AG10803 (cell line): Measurements from ENCODE around the gene RAI2.

Source experiments
- DNase-seq: peaks from one replicate; pipeline ENCODE4 v3.0.0; 2010; ENCODE audit warnings: low read depth
- H3K4me3 ChIP-seq: 2 replicates; pipeline ENCODE4 v1.5.1; 2011; ENCODE audit warnings: mild to moderate bottlenecking, low read length, control low read depth
- TF ChIP-seq, protein P1 (sequence below): conservative IDR thresholded peaks from 2 replicates; pipeline ENCODE4 v1.5.1; 2011; ENCODE audit warnings: mild to moderate bottlenecking, low read length, control low read depth, inconsistent platforms

The RAI2 gene

GRCh38 chrX:17844236-17844635, 16.9 kb downstream of the RAI2 start:
- TF ChIP-seq, protein P1, sequence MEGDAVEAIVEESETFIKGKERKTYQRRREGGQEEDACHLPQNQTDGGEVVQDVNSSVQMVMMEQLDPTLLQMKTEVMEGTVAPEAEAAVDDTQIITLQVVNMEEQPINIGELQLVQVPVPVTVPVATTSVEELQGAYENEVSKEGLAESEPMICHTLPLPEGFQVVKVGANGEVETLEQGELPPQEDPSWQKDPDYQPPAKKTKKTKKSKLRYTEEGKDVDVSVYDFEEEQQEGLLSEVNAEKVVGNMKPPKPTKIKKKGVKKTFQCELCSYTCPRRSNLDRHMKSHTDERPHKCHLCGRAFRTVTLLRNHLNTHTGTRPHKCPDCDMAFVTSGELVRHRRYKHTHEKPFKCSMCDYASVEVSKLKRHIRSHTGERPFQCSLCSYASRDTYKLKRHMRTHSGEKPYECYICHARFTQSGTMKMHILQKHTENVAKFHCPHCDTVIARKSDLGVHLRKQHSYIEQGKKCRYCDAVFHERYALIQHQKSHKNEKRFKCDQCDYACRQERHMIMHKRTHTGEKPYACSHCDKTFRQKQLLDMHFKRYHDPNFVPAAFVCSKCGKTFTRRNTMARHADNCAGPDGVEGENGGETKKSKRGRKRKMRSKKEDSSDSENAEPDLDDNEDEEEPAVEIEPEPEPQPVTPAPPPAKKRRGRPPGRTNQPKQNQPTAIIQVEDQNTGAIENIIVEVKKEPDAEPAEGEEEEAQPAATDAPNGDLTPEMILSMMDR: no peak
- DNase-seq: no peak
- no peak overlapping the region for H3K4me3 ChIP-seq

GRCh38 chrX:17842769-17843525, 18.2 kb downstream of the RAI2 start:
- TF ChIP-seq, protein P1: no peak
- DNase-seq: no peak
- H3K4me3 ChIP-seq: no peak overlapping the region

DNA sequence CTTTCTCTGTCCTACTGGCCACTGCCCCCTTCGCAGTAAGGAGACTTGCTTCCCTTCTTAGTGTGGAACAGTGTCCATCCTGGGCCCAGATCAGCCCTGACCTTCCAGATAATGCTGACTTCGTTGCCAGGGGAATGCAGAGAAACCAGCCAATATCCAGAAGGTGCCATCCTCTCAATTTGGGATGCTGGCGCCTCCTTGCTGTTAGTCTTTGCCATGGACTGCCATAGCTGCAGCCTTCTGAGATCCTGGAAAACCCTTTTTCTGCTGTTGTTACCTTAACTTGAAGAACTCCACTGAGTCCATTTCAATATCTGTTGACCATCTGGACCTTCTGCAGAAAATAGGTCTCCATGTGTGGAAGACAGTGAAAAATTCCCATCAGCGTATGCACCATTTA, 21.8 kb downstream of the RAI2 start:
- TF ChIP-seq, protein P1: no peak; the same call in 1 of the 2 replicates
- DNase-seq: no peak
- H3K4me3 ChIP-seq: no peak overlapping the region

GRCh38 chrX:17836830-17837229, 24.3 kb downstream of the RAI2 start:
- no peak for DNase-seq
- no peak overlapping the region for H3K4me3 ChIP-seq
- TF ChIP-seq, protein P1: no peak

DNA sequence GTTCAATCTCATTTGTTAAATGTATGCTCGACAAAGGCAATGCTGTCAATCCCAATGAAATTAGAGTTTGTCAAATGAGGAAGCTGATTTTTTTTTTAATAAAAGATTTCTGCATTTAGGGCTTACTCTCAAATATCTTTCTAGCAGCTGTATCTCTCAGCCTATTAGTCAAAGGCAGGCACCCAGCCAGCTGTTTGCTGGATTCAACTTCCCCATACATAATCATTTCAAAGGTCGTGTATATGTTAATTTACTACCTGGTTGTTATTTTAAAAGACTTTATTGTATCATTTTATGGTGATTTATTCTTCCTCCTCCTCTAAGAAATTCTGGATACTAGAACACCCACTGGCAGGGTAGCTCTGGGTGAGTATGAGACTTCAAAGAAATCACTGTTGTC, 27.1 kb downstream of the RAI2 start:
- no peak overlapping the region for H3K4me3 ChIP-seq
- DNase-seq: no peak
- TF ChIP-seq, protein P1: no peak

- no peak for DNase-seq
- TF ChIP-seq, protein P1: no peak
- H3K4me3 ChIP-seq: no peak overlapping the region
These were observed 29.8 kb downstream of the RAI2 start for GRCh38 chrX:17831255-17831654.

DNA sequence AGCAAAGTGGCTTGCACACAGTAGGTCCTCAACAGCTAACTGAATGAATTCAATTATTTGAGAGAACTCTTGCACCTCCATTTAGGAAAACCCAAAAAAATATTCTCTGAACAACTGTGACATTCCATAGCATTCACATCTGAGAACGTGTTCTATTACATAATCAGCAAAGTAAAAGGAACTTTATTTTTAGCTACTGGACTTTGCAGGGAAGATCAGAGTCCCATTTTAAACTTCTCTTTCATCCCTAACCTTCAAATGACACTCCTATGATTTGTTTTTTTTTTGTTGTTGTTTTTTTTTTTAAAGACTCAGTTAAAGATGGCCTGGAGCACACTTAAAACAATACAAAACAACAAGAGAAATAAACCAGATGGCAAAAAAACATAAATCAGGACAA, 30.9 kb downstream of the RAI2 start:
- H3K4me3 ChIP-seq: no peak overlapping the region
- TF ChIP-seq, protein P1: no peak
- DNase-seq: no peak
